SK-N-SH (cell line): Measurements from ENCODE around the gene ZNF407. TPM values are rescaled to one million over a fixed set of nuclear protein-coding genes. Genes with fewer than 3 reads are reported as not detected.
A peak's percentile ranks its signal among the peaks of the same experiment; 100 is the strongest.

Experiments used
- CTCF ChIA-PET: fragments of 300-600, 350-600 bp; formaldehyde crosslinking; extraction: SDS; loops from one replicate; lab custom pipeline; 2021; lab: Yijun Ruan, JAX
- POLR2A ChIA-PET: fragments of 350-600 bp; sonication (Branson Sonifier 250); formaldehyde crosslinking; extraction: SDS; loops from one replicate; lab custom pipeline; 2020; ENCODE audit warnings: antibody characterized with exemption, inconsistent platforms; lab: Yijun Ruan, JAX
- DNase-seq: peaks from one replicate; pipeline ENCODE4 v3.0.0; 2012
- H2AFZ ChIP-seq: fragments of 200-600 bp; sonication (generic); 2 replicates; pipeline ENCODE4 v1.8.1; 2016; ENCODE audit warnings: antibody characterized with exemption, mild to moderate bottlenecking, low read depth
- H3F3A ChIP-seq: fragments of 200-600 bp; sonication (generic); replicated peaks from 2 replicates; pipeline ENCODE3; 2016; ENCODE audit warnings: antibody characterized with exemption, mild to moderate bottlenecking; ENCODE audit not compliant: insufficient read depth
- H3K27ac ChIP-seq, 2 experiments: fragments of 200-500 bp in 1 of 2; fragments of 200-600 bp in 1 of 2; sonication (Bioruptor generic) in 1 of 2; sonication (generic), shearing (Covaris generic) in 1 of 2; 2 replicates each; pipeline versions ENCODE4 v1.5.1 to v1.6.1; 2014 to 2016; ENCODE audit warnings: low read depth in 2 of 2, inconsistent platforms in 1 of 2, low read length in 1 of 2, mild to moderate bottlenecking in 1 of 2, mixed read lengths in 1 of 2
- H3K27me3 ChIP-seq: fragments of 200-600 bp; sonication (generic), shearing (Covaris generic); 2 replicates; pipeline ENCODE4 v1.6.1; 2016; ENCODE audit warnings: mixed run types; ENCODE audit not compliant: insufficient read depth
- H3K36me3 ChIP-seq, 2 experiments: fragments of 200-500 bp in 1 of 2; fragments of 200-600 bp in 1 of 2; sonication (Bioruptor generic) in 1 of 2; sonication (generic) in 1 of 2; replicated peaks in 1 of 2; 2 replicates each; pipeline versions ENCODE3 to v1.5.1; 2014 to 2016; ENCODE audit warnings: low read length in 1 of 2, mild to moderate bottlenecking in 1 of 2; ENCODE audit not compliant: insufficient read depth in 2 of 2, control insufficient read depth in 1 of 2
- H3K4me1 ChIP-seq, 2 experiments: fragments of 200-500 bp in 1 of 2; fragments of 200-600 bp in 1 of 2; sonication (Bioruptor generic) in 1 of 2; sonication (generic), shearing (Covaris generic) in 1 of 2; 2 replicates each; pipeline versions ENCODE4 v1.5.1 to v1.6.1; 2014 to 2016; ENCODE audit warnings: low read depth in 1 of 2, low read length in 1 of 2, mixed run types in 1 of 2; ENCODE audit not compliant: insufficient read depth in 2 of 2, control insufficient read depth in 1 of 2
- H3K4me2 ChIP-seq: fragments of 200-600 bp; sonication (generic), shearing (Covaris generic); 2 replicates; pipeline ENCODE4 v1.6.1; 2017; ENCODE audit warnings: mixed run types
- H3K4me3 ChIP-seq, 2 experiments: fragments of 200-500 bp in 1 of 2; fragments of 200-600 bp in 1 of 2; sonication (Bioruptor generic) in 1 of 2; sonication (generic), shearing (Covaris generic) in 1 of 2; 2 replicates each; pipeline versions ENCODE4 v1.5.1 to v1.8.1; 2014 to 2016; ENCODE audit warnings: low read depth in 2 of 2, inconsistent platforms in 1 of 2, low read length in 1 of 2, mild to moderate bottlenecking in 1 of 2, mixed read lengths in 1 of 2, moderate library complexity in 1 of 2
- H3K79me2 ChIP-seq: fragments of 200-600 bp; sonication (generic); 2 replicates; pipeline ENCODE4 v1.8.1; 2017; ENCODE audit warnings: mild to moderate bottlenecking; ENCODE audit not compliant: insufficient read depth
- H3K9ac ChIP-seq: fragments of 200-600 bp; sonication (generic); 2 replicates; pipeline ENCODE4 v1.6.1; 2017; ENCODE audit warnings: mixed run types
- H3K9me2 ChIP-seq: fragments of 200-600 bp; sonication (generic); 2 replicates; pipeline ENCODE4 v1.6.1; 2017; ENCODE audit warnings: mixed run types
- H3K9me3 ChIP-seq: fragments of 200-600 bp; sonication (generic); 2 replicates; pipeline ENCODE4 v1.6.1; 2017; ENCODE audit warnings: mixed run types, mild to moderate bottlenecking, moderate library complexity
- H4K20me1 ChIP-seq: fragments of 200-600 bp; sonication (generic); 2 replicates; pipeline ENCODE4 v1.6.1; 2017; ENCODE audit warnings: mild to moderate bottlenecking, mixed run types; ENCODE audit not compliant: insufficient read depth
- CHD2 ChIP-seq: fragments of 150-350 bp; IDR thresholded peaks from 2 replicates; pipeline ENCODE4 v1.6.1; 2018; ENCODE audit warnings: low read length; ENCODE audit not compliant: partially characterized antibody
- ELF1 ChIP-seq: IDR thresholded peaks from 2 replicates; pipeline ENCODE4 v1.4.0; 2012
- EZH2phosphoT487 ChIP-seq: fragments of 200-600 bp; sonication (generic); IDR thresholded peaks from 2 replicates; pipeline ENCODE4 v1.6.1; 2017; ENCODE audit warnings: low read depth, mixed run types, mild to moderate bottlenecking, antibody characterized with exemption, moderate library complexity, borderline replicate concordance
- FOSL2 ChIP-seq: IDR thresholded peaks from 2 replicates; pipeline ENCODE4 v1.4.0; 2012; ENCODE audit warnings: low read depth, mild to moderate bottlenecking, moderate library complexity, borderline replicate concordance
- FOXJ3 ChIP-seq: sonication (generic); formaldehyde crosslinking; IDR thresholded peaks from 2 replicates; pipeline ENCODE4 v1.5.1; 2020; ENCODE audit warnings: mild to moderate bottlenecking, missing genetic modification reagents
- FOXM1 ChIP-seq: IDR thresholded peaks from 2 replicates; pipeline ENCODE4 v1.4.0; 2012; ENCODE audit warnings: low read depth, mild to moderate bottlenecking
- JUND ChIP-seq: IDR thresholded peaks from 2 replicates; pipeline ENCODE4 v1.4.0; 2012
- NRF1 ChIP-seq: IDR thresholded peaks from 2 replicates; pipeline ENCODE4 v1.6.1; 2012; ENCODE audit warnings: low read depth, mild to moderate bottlenecking, low read length
- POLR2AphosphoS5 ChIP-seq: IDR thresholded peaks from 2 replicates; pipeline ENCODE4 v1.6.1; 2012; ENCODE audit warnings: low read depth, low read length
- RCOR1 ChIP-seq: fragments of 150-350 bp; IDR thresholded peaks from 2 replicates; pipeline ENCODE4 v1.6.1; 2017; ENCODE audit warnings: antibody characterized with exemption, low read length
- REST ChIP-seq: IDR thresholded peaks from 2 replicates; pipeline ENCODE4 v1.6.1; 2012; ENCODE audit warnings: mild to moderate bottlenecking, low read depth, low read length, moderate library complexity
- RXRA ChIP-seq: IDR thresholded peaks from 2 replicates; pipeline ENCODE4 v1.4.0; 2012; ENCODE audit warnings: low read depth, mild to moderate bottlenecking, borderline replicate concordance
- TAF1 ChIP-seq: IDR thresholded peaks from 2 replicates; pipeline ENCODE4 v1.6.1; 2012; ENCODE audit warnings: low read depth, mild to moderate bottlenecking, low read length, moderate library complexity, borderline replicate concordance
- USF1 ChIP-seq: IDR thresholded peaks from 2 replicates; pipeline ENCODE4 v1.4.0; 2012; ENCODE audit warnings: low read depth, borderline replicate concordance
- WGBS: methylation state at CpG from one replicate; pipeline ENCODE4 v1.1.6; 2017; ENCODE audit warnings: low lambda C conversion rate; 5-methylcytosine and 5-hydroxymethylcytosine counted together
- polyA plus RNA-seq, 3 experiments: library from polyadenylated mRNA; depleted of rRNA; stranded (reverse); fragments of >200 nt; gene quantifications; 2 replicates each; pipeline ENCODE4 v1.2.3, GENCODE V29; 2012
- TF ChIP-seq, protein P1 (sequence below): fragments of 150-350 bp; IDR thresholded peaks from 2 replicates; pipeline ENCODE4 v1.6.1; 2017; ENCODE audit warnings: antibody characterized with exemption, low read length, low read depth, borderline replicate concordance
- TF ChIP-seq, protein P2 (sequence below): fragments of 150-350 bp; IDR thresholded peaks from 2 replicates; pipeline ENCODE4 v1.6.1; 2016; ENCODE audit warnings: mild to moderate bottlenecking, low read depth, low read length

ZNF407 gene
- polyA plus RNA-seq, 1 of the 3 experiments (the other 2 are of a cell fraction) = 2.6 TPM

DNA sequence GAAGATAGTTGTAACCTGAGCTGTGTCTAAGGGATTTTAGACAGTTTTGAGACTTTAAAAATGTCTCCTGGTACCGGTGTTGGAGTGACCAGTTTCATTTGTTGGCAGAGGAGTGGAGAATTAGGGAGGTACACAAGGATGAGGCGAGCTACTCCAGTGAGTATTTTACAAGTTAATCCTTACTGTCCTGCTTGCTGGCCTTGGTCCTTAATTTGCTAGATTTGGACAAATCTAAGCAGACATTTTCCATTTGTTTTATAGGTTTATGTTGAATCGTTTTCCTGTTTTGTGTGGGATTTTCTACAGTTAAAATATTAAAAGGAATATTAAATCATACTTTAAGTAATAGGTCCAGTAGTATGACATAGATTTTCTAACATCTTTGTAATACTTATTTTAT, 101.8 kb downstream of the ZNF407 start:
- DNase-seq = no peak
- 89% methylated on average over 3 of the region's 3 CpGs for WGBS
- Histone ChIP-seq H2AFZ (no peak overlapping the region), H3K4me1 (no peaks in the 10 kb centered on the region; a peak in 1 of 4 replicates), H3K27me3 (no peaks in the 10 kb centered on the region), H3K79me2 (no peaks in the 10 kb centered on the region; the same call in 1 of the 2 replicates), H3K9ac (no peak overlapping the region), H3K9me3 (no peaks in the 10 kb centered on the region), H3K36me3 (peaks cover 0 to 3% of the 10 kb centered on the region in 2 experiments), H3K4me2 (no peak overlapping the region), H3K4me3 (no peak overlapping the region), H3K9me2 (no peaks in the 10 kb centered on the region), H3K27ac (no peak overlapping the region), H4K20me1 (no peaks in the 10 kb centered on the region), H3F3A (no peaks in the 10 kb centered on the region)
- TF ChIP-seq REST = 0 out of 2 replicates have a peak, but pooled peaks have one; percentile 37
- no peak for TF ChIP-seq FOXM1
- no peak for TF ChIP-seq POLR2AphosphoS5
- TF ChIP-seq RCOR1 = no peak
- TF ChIP-seq FOSL2 = no peak
- ChIA-PET POLR2A (no interaction called here), CTCF (no interaction called here)

DNA sequence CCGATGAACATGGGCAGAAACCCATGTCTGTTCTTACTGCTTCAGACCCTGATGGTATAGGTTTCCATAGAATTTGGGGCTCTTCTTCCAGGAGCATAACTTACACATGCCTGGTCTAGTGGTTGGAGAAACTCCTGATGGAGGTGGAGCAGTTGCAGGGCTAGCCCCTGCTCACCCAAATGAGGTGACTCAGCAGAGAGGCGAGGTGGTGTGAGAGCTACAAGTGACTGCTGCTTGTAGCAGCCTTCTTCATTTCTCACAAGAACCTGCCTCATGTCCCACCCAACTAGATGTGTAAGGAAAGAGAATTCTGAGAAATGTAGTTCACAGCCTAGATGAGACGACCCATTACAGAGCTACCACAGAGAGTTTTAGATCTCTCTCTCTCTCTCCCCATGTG, 105.3 kb downstream of the ZNF407 start:
- Histone ChIP-seq H3K4me2 (no peak overlapping the region), H3K27ac (no peak overlapping the region), H2AFZ (no peak overlapping the region), H3K9me3 (no peaks in the 10 kb centered on the region), H3K4me3 (no peak overlapping the region), H3K9me2 (no peaks in the 10 kb centered on the region), H3K27me3 (no peaks in the 10 kb centered on the region), H4K20me1 (no peaks in the 10 kb centered on the region), H3K79me2 (no peaks in the 10 kb centered on the region; the same call in 1 of the 2 replicates), H3F3A (no peaks in the 10 kb centered on the region), H3K4me1 (no peaks in the 10 kb centered on the region; a peak in 2 of 4 replicates), H3K9ac (no peak overlapping the region), H3K36me3 (peaks cover 0 to 3% of the 10 kb centered on the region in 2 experiments)
- TF ChIP-seq FOSL2 = no peak
- no peak for TF ChIP-seq USF1
- no peak for TF ChIP-seq RXRA
- TF ChIP-seq, protein P1, sequence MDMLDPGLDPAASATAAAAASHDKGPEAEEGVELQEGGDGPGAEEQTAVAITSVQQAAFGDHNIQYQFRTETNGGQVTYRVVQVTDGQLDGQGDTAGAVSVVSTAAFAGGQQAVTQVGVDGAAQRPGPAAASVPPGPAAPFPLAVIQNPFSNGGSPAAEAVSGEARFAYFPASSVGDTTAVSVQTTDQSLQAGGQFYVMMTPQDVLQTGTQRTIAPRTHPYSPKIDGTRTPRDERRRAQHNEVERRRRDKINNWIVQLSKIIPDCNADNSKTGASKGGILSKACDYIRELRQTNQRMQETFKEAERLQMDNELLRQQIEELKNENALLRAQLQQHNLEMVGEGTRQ = no peak
- TF ChIP-seq RCOR1 = no peak
- no peak for TF ChIP-seq JUND
- no peak for TF ChIP-seq EZH2phosphoT487
- TF ChIP-seq NRF1 = no peak
- TF ChIP-seq FOXJ3 (CRISPR knock-in tag) = no peak
- TF ChIP-seq CHD2 = no peak
- no peak for TF ChIP-seq POLR2AphosphoS5
- TF ChIP-seq, protein P2, sequence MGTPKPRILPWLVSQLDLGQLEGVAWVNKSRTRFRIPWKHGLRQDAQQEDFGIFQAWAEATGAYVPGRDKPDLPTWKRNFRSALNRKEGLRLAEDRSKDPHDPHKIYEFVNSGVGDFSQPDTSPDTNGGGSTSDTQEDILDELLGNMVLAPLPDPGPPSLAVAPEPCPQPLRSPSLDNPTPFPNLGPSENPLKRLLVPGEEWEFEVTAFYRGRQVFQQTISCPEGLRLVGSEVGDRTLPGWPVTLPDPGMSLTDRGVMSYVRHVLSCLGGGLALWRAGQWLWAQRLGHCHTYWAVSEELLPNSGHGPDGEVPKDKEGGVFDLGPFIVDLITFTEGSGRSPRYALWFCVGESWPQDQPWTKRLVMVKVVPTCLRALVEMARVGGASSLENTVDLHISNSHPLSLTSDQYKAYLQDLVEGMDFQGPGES = no peak
- TF ChIP-seq ELF1 = no peak
- no peak for TF ChIP-seq TAF1
- ChIA-PET CTCF (no interaction called here), POLR2A (no interaction called here)
- no peak for DNase-seq
- 84% methylated on average over 3 of the region's 3 CpGs for WGBS
